ENCODE measurements around the gene HMGCL. TPM values are rescaled to one million over a fixed set of nuclear protein-coding genes. Genes with fewer than 3 reads are reported as not detected.

Gene HMGCL
- total and polyA plus RNA-seq, 2 of the 13 experiments (the other 11 are each of a cell fraction or from before 2014, with no cell fraction given) = 21.3 to 41.4 TPM

DNA sequence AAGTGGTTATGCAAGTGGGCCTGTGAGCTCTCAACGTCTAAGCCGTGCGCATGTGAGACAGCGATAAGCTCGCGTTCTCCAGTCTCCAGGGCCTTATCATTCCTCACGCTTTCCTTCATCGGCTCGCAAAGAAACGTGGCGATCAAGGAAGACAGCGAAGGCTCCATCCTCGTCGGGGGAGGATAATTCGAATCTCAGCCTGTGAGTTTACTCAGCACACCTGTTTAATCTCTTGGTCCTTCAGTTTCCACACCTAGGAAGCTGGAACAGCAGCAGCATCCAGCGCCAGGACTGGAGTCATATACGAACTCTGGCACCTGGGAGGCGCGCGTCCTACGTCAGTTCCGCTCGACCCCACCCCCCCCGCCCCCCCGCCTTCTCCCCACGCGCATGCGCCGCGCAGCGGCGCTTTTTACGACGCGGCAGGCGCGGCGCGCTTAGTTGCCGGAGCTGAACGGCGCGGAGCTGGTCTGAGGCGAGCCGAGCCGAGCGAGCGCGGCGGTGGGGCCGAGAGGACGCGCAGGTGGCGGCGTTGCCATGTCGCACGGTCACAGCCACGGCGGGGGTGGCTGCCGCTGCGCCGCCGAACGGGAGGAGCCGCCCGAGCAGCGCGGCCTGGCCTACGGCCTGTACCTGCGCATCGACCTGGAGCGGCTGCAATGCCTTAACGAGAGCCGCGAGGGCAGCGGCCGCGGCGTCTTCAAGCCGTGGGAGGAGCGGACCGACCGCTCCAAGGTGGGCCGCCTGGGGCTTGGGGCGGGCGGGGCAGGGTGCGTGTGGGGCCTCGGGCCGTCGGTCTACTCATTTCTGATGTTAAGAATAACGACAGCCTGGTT, 47.0 kb downstream of the HMGCL start, which contains the start of gene PITHD1 (continued):
- TF ChIP-seq, protein P1, sequence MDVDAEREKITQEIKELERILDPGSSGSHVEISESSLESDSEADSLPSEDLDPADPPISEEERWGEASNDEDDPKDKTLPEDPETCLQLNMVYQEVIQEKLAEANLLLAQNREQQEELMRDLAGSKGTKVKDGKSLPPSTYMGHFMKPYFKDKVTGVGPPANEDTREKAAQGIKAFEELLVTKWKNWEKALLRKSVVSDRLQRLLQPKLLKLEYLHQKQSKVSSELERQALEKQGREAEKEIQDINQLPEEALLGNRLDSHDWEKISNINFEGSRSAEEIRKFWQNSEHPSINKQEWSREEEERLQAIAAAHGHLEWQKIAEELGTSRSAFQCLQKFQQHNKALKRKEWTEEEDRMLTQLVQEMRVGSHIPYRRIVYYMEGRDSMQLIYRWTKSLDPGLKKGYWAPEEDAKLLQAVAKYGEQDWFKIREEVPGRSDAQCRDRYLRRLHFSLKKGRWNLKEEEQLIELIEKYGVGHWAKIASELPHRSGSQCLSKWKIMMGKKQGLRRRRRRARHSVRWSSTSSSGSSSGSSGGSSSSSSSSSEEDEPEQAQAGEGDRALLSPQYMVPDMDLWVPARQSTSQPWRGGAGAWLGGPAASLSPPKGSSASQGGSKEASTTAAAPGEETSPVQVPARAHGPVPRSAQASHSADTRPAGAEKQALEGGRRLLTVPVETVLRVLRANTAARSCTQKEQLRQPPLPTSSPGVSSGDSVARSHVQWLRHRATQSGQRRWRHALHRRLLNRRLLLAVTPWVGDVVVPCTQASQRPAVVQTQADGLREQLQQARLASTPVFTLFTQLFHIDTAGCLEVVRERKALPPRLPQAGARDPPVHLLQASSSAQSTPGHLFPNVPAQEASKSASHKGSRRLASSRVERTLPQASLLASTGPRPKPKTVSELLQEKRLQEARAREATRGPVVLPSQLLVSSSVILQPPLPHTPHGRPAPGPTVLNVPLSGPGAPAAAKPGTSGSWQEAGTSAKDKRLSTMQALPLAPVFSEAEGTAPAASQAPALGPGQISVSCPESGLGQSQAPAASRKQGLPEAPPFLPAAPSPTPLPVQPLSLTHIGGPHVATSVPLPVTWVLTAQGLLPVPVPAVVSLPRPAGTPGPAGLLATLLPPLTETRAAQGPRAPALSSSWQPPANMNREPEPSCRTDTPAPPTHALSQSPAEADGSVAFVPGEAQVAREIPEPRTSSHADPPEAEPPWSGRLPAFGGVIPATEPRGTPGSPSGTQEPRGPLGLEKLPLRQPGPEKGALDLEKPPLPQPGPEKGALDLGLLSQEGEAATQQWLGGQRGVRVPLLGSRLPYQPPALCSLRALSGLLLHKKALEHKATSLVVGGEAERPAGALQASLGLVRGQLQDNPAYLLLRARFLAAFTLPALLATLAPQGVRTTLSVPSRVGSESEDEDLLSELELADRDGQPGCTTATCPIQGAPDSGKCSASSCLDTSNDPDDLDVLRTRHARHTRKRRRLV (CRISPR knock-in tag; IDR thresholded peaks at IDR 0.05) = peak; percentile 83; the same call in 1 of the 2 replicates
- TF ChIP-seq NCOA1 (CRISPR knock-in tag; IDR thresholded peaks at IDR 0.05) = no peak
- TF ChIP-seq, protein P2, sequence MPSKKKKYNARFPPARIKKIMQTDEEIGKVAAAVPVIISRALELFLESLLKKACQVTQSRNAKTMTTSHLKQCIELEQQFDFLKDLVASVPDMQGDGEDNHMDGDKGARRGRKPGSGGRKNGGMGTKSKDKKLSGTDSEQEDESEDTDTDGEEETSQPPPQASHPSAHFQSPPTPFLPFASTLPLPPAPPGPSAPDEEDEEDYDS (CRISPR knock-in tag; IDR thresholded peaks at IDR 0.05) = peak; percentile 81
- peak; percentile 17; the same call in 1 of the 2 replicates for TF ChIP-seq POGZ (CRISPR knock-in tag; IDR thresholded peaks at IDR 0.05)
- TF ChIP-seq JDP2 (CRISPR knock-in tag; IDR thresholded peaks at IDR 0.05; ENCODE audit: borderline replicate concordance) = no peak; the same call in 1 of the 2 replicates
- no peak for TF ChIP-seq CEBPZ (IDR thresholded peaks at IDR 0.05; ENCODE audit: low read length)
- peak; percentile 32; the same call in 1 of the 2 replicates for TF ChIP-seq NRL (CRISPR knock-in tag; IDR thresholded peaks at IDR 0.05; ENCODE audit: borderline replicate concordance)
- peak; percentile 85; the same call in 1 of the 2 replicates for TF ChIP-seq KDM5B (CRISPR knock-in tag; IDR thresholded peaks at IDR 0.05; ENCODE audit: borderline replicate concordance)
- no peak for TF ChIP-seq NR2F6 (IDR thresholded peaks at IDR 0.05)
- TF ChIP-seq NR2F6 (CRISPR knock-in tag; IDR thresholded peaks at IDR 0.05) = peak; percentile 6; the same call in 1 of the 2 replicates
- no peak for TF ChIP-seq ZNF644 (CRISPR knock-in tag; IDR thresholded peaks at IDR 0.05; ENCODE audit: low read depth)
- TF ChIP-seq, protein P3, sequence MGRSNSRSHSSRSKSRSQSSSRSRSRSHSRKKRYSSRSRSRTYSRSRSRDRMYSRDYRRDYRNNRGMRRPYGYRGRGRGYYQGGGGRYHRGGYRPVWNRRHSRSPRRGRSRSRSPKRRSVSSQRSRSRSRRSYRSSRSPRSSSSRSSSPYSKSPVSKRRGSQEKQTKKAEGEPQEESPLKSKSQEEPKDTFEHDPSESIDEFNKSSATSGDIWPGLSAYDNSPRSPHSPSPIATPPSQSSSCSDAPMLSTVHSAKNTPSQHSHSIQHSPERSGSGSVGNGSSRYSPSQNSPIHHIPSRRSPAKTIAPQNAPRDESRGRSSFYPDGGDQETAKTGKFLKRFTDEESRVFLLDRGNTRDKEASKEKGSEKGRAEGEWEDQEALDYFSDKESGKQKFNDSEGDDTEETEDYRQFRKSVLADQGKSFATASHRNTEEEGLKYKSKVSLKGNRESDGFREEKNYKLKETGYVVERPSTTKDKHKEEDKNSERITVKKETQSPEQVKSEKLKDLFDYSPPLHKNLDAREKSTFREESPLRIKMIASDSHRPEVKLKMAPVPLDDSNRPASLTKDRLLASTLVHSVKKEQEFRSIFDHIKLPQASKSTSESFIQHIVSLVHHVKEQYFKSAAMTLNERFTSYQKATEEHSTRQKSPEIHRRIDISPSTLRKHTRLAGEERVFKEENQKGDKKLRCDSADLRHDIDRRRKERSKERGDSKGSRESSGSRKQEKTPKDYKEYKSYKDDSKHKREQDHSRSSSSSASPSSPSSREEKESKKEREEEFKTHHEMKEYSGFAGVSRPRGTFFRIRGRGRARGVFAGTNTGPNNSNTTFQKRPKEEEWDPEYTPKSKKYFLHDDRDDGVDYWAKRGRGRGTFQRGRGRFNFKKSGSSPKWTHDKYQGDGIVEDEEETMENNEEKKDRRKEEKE (IDR thresholded peaks at IDR 0.05) = no peak
- TF ChIP-seq DPF2 (CRISPR knock-in tag; IDR thresholded peaks at IDR 0.05; ENCODE audit: borderline replicate concordance, low read depth) = no peak
- peak; percentile 69 for TF ChIP-seq ZEB1 (IDR thresholded peaks at IDR 0.05; ENCODE audit: insufficient replicate concordance, low read depth)
- peak; percentile 90; the same call in 1 of the 2 replicates for TF ChIP-seq ZFYVE20 (CRISPR knock-in tag; IDR thresholded peaks at IDR 0.05; ENCODE audit: borderline replicate concordance, low read depth)
